ENCODE measurements around the gene DMWD. TPM values are rescaled to one million over a fixed set of nuclear protein-coding genes. Genes with fewer than 3 reads are reported as not detected.

Gene DMWD
- total RNA-seq, 1 donor from 2014 or later = 95.3 TPM

GRCh38 chr19:45780146-45780447 lies 12.5 kb downstream of the DMWD start:
- Mint-ChIP-seq H3K4me3 (ENCODE audit: unreplicated experiment) (no peak overlapping the region), H3K4me1 (ENCODE audit: unreplicated experiment) (peaks cover 12% of the 10 kb centered on the region), H3K27me3 (ENCODE audit: unreplicated experiment) (peaks cover 21% of the 10 kb centered on the region), H3K27ac (ENCODE audit: unreplicated experiment) (no peak overlapping the region), H3K36me3 (ENCODE audit: low read depth, unreplicated experiment) (peaks cover 20% of the 10 kb centered on the region), H3K9me3 (ENCODE audit: unreplicated experiment) (no peaks in the 10 kb centered on the region)
- TF ChIP-seq CTCF (IDR thresholded peaks at IDR 0.05; ENCODE audit: unreplicated experiment) = no peak
- DNase-seq (ENCODE audit: low spot score) = no peak

- DNase-seq (ENCODE audit: low spot score) = peak; percentile 89
These were observed 13.2 kb downstream of the DMWD start for GRCh38 chr19:45779231-45780145.

GRCh38 chr19:45778010-45778661 lies 14.5 kb downstream of the DMWD start:
- no peak for TF ChIP-seq CTCF (IDR thresholded peaks at IDR 0.05; ENCODE audit: unreplicated experiment)
- H3K36me3 Mint-ChIP-seq (ENCODE audit: low read depth, unreplicated experiment) = peaks cover 31% of the 10 kb centered on the region
- no peak overlapping the region for H3K27ac Mint-ChIP-seq (ENCODE audit: unreplicated experiment)
- no peak for DNase-seq (ENCODE audit: low spot score)
- H3K4me1 Mint-ChIP-seq (ENCODE audit: unreplicated experiment) = peaks cover 12% of the 10 kb centered on the region
- H3K27me3 Mint-ChIP-seq (ENCODE audit: unreplicated experiment) = peaks cover 20% of the 10 kb centered on the region
- H3K4me3 Mint-ChIP-seq (ENCODE audit: unreplicated experiment) = no peak overlapping the region
- no peaks in the 10 kb centered on the region for H3K9me3 Mint-ChIP-seq (ENCODE audit: unreplicated experiment)

More at GRCh38 chr19:45779231-45780145, 13.2 kb downstream of the DMWD start:
- no peak overlapping the region for H3K27ac Mint-ChIP-seq (ENCODE audit: unreplicated experiment)
- TF ChIP-seq CTCF (IDR thresholded peaks at IDR 0.05; ENCODE audit: unreplicated experiment) = peak; percentile 59
- H3K4me1 Mint-ChIP-seq (ENCODE audit: unreplicated experiment) = peaks cover 12% of the 10 kb centered on the region
- H3K36me3 Mint-ChIP-seq (ENCODE audit: low read depth, unreplicated experiment) = peaks cover 27% of the 10 kb centered on the region
- peak overlapping the region; percentile 52 for H3K4me3 Mint-ChIP-seq (ENCODE audit: unreplicated experiment)
- peaks cover 21% of the 10 kb centered on the region for H3K27me3 Mint-ChIP-seq (ENCODE audit: unreplicated experiment)
- H3K9me3 Mint-ChIP-seq (ENCODE audit: unreplicated experiment) = no peaks in the 10 kb centered on the region

GRCh38 chr19:45777395-45777961 lies 15.2 kb downstream of the DMWD start:
- no peak for TF ChIP-seq CTCF (IDR thresholded peaks at IDR 0.05; ENCODE audit: unreplicated experiment)
- H3K9me3 Mint-ChIP-seq (ENCODE audit: unreplicated experiment) = no peaks in the 10 kb centered on the region
- H3K27ac Mint-ChIP-seq (ENCODE audit: unreplicated experiment) = no peak overlapping the region
- peaks cover 35% of the 10 kb centered on the region for H3K36me3 Mint-ChIP-seq (ENCODE audit: low read depth, unreplicated experiment)
- no peak overlapping the region for H3K4me3 Mint-ChIP-seq (ENCODE audit: unreplicated experiment)
- peaks cover 12% of the 10 kb centered on the region for H3K4me1 Mint-ChIP-seq (ENCODE audit: unreplicated experiment)
- peaks cover 20% of the 10 kb centered on the region for H3K27me3 Mint-ChIP-seq (ENCODE audit: unreplicated experiment)
- DNase-seq (ENCODE audit: low spot score) = no peak

Data from endothelial cell (in vitro differentiated cells).